Right atrium auricular region (tissue), 2 donors: ENCODE data around the gene COCH. TPM values are rescaled to one million over a fixed set of nuclear protein-coding genes. Genes with fewer than 3 reads are reported as not detected.
"Not testable (repeated sequence)": the region's sequence is repeated elsewhere in the genome, so short reads cannot be mapped to it uniquely, and the experiment has no call there.

ENCODE experiments used
- DNase-seq: peaks from one replicate; pipeline ENCODE4 v3.0.0-alpha.2; 2019; ENCODE audit warnings: low spot score
- H3K27ac ChIP-seq, 2 donors: fragments of 200-600 bp; sonication (generic); 1 replicate in 1 of 2; 2 replicates in 1 of 2; pipeline ENCODE4 v1.5.1; 2016 to 2019
- H3K27me3 ChIP-seq, 2 donors: fragments of 200-600 bp; sonication (generic); one replicate each; pipeline versions ENCODE4 v1.5.1 to v1.6.0; 2017 to 2019
- H3K36me3 ChIP-seq: fragments of 200-600 bp; sonication (generic); one replicate; pipeline ENCODE4 v1.5.1; 2016
- H3K4me1 ChIP-seq, 2 donors: fragments of 200-600 bp; sonication (generic); one replicate each; pipeline versions ENCODE4 v1.5.1 to v1.6.0; 2017 to 2019
- H3K4me3 ChIP-seq, 2 donors: fragments of 200-600 bp; sonication (generic); 1 replicate in 1 of 2; 2 replicates in 1 of 2; pipeline ENCODE4 v1.5.1; 2017 to 2019; ENCODE audit warnings: mild to moderate bottlenecking in 1 of 2, moderate library complexity in 1 of 2
- H3K9me3 ChIP-seq, 2 donors: fragments of 200-600 bp; sonication (generic); one replicate each; pipeline ENCODE4 v1.5.1; 2019
- CTCF ChIP-seq, 2 donors: fragments of 200-600 bp; sonication (generic); IDR thresholded peaks; one replicate each; pipeline ENCODE4 v1.5.1; 2019; ENCODE audit warnings: antibody characterized with exemption in 2 of 2
- total RNA-seq, 2 donors: library from RNA; depleted of rRNA; stranded (reverse); fragments of >200 nt; gene quantifications; one replicate each; pipeline ENCODE4 v1.1.0, GENCODE V29; 2016

The COCH gene
- total RNA-seq, 2 donors from 2014 or later: 0.47 to 1.6 TPM

- H3K36me3 ChIP-seq: peaks cover 10% of the 10 kb centered on the region
- no peaks in the 10 kb centered on the region for H3K27me3 ChIP-seq
- TF ChIP-seq CTCF (IDR thresholded peaks at IDR 0.05): no peak
- no peak for DNase-seq
- H3K4me1 ChIP-seq: no peaks in the 10 kb centered on the region
- H3K4me3 ChIP-seq: no peak overlapping the region
- H3K27ac ChIP-seq: no peak overlapping the region
- no peaks in the 10 kb centered on the region for H3K9me3 ChIP-seq
Measured at GRCh38 chr14:30915596-30915995, 41.2 kb downstream of the COCH start.

- Histone ChIP-seq H3K27me3 (no peaks in the 10 kb centered on the region), H3K36me3 (no peaks in the 10 kb centered on the region), H3K4me1 (no peaks in the 10 kb centered on the region), H3K27ac (no peak overlapping the region), H3K9me3 (no peaks in the 10 kb centered on the region), H3K4me3 (no peak overlapping the region)
- DNase-seq: no peak
- no peak for TF ChIP-seq CTCF (IDR thresholded peaks at IDR 0.05)
Measured at GRCh38 chr14:30921305-30921704, 46.9 kb downstream of the COCH start.

- H3K27me3 ChIP-seq: no peaks in the 10 kb centered on the region
- no peak for TF ChIP-seq CTCF (IDR thresholded peaks at IDR 0.05)
- no peak overlapping the region for H3K4me3 ChIP-seq
- H3K36me3 ChIP-seq: no peaks in the 10 kb centered on the region
- no peaks in the 10 kb centered on the region for H3K9me3 ChIP-seq
- no peak overlapping the region for H3K27ac ChIP-seq
- H3K4me1 ChIP-seq: no peaks in the 10 kb centered on the region
- DNase-seq: no peak
Measured at GRCh38 chr14:30921788-30922187, 47.4 kb downstream of the COCH start.

- Histone ChIP-seq H3K27ac (no peak overlapping the region), H3K36me3 (no peaks in the 10 kb centered on the region), H3K9me3 (no peaks in the 10 kb centered on the region), H3K27me3 (no peaks in the 10 kb centered on the region), H3K4me1 (no peaks in the 10 kb centered on the region), H3K4me3 (no peak overlapping the region)
- DNase-seq: no peak
- TF ChIP-seq CTCF (IDR thresholded peaks at IDR 0.05): no peak
Measured at GRCh38 chr14:30925254-30925653, 50.9 kb downstream of the COCH start.

- H3K4me1 ChIP-seq: no peaks in the 10 kb centered on the region
- peaks cover 8% of the 10 kb centered on the region for H3K36me3 ChIP-seq
- no peaks in the 10 kb centered on the region for H3K9me3 ChIP-seq
- DNase-seq: no peak
- no peak overlapping the region for H3K27ac ChIP-seq
- no peak for TF ChIP-seq CTCF (IDR thresholded peaks at IDR 0.05)
- H3K27me3 ChIP-seq: no peaks in the 10 kb centered on the region
- no peak overlapping the region for H3K4me3 ChIP-seq
Measured at GRCh38 chr14:30928462-30928861, 54.1 kb downstream of the COCH start.

GRCh38 chr14:30933937-30934336, 59.6 kb downstream of the COCH start:
- not testable (repeated sequence) for DNase-seq, H3K9me3 ChIP-seq, H3K27ac ChIP-seq, H3K4me3 ChIP-seq, H3K4me1 ChIP-seq, H3K27me3 ChIP-seq
- peaks cover 22% of the 10 kb centered on the region for H3K36me3 ChIP-seq
